NT2/D1 (cell line): ENCODE data around the gene NUCB2.
A peak's percentile ranks its signal among the peaks of the same experiment; 100 is the strongest.
"Not testable (repeated sequence)": the region's sequence is repeated elsewhere in the genome, so short reads cannot be mapped to it uniquely, and the experiment has no call there.

Experiments used
- DNase-seq: peaks from one replicate; pipeline ENCODE4 v3.0.0-alpha.2; 2011; ENCODE audit warnings: low read depth, low spot score
- H3K27me3 ChIP-seq: 2 replicates; pipeline ENCODE4 v1.6.0; 2011; ENCODE audit warnings: mild to moderate bottlenecking; ENCODE audit not compliant: insufficient read length, insufficient read depth
- H3K36me3 ChIP-seq: 2 replicates; pipeline ENCODE4 v1.6.1; 2011; ENCODE audit warnings: mild to moderate bottlenecking, low read length, mixed read lengths; ENCODE audit not compliant: insufficient read depth, insufficient read length
- H3K4me1 ChIP-seq: 2 replicates; pipeline ENCODE4 v1.5.1; 2011; ENCODE audit not compliant: insufficient read depth, insufficient read length
- H3K4me3 ChIP-seq: 2 replicates; pipeline ENCODE4 v1.5.1; 2011; ENCODE audit warnings: low read depth; ENCODE audit not compliant: insufficient read length
- H3K9ac ChIP-seq: 2 replicates; pipeline ENCODE4 v1.6.0; 2011; ENCODE audit warnings: low read depth; ENCODE audit not compliant: insufficient read length
- H3K9me3 ChIP-seq: 2 replicates; pipeline ENCODE4 v1.5.1; 2011; ENCODE audit warnings: mild to moderate bottlenecking, low read length; ENCODE audit not compliant: insufficient read depth
- SUZ12 ChIP-seq: IDR thresholded peaks from 2 replicates; pipeline ENCODE4 v1.6.1; 2011; ENCODE audit not compliant: insufficient read length, insufficient read depth; ENCODE audit errors: extremely low read depth
- YY1 ChIP-seq: IDR thresholded peaks from 2 replicates; pipeline ENCODE4 v1.6.1; 2011; ENCODE audit not compliant: insufficient read length, insufficient read depth
- ZNF274 ChIP-seq: IDR thresholded peaks from 2 replicates; pipeline ENCODE4 v1.6.1; 2011; ENCODE audit warnings: mild to moderate bottlenecking, low read depth, low read length

The NUCB2 gene

GRCh38 chr11:17276236-17277023, at the start of gene NUCB2:
Gene NUCB2 (plus strand): TSS chr11:17276739. CDS start chr11:17295324, 18,585 bp downstream.
- Histone ChIP-seq H3K36me3 (no peaks in the 10 kb centered on the region), H3K27me3 (peaks cover 11% of the 10 kb centered on the region), H3K9me3 (no peaks in the 10 kb centered on the region), H3K4me3 (peak within 1 kb of the TSS; percentile 67), H3K4me1 (peaks cover 3% of the 10 kb centered on the region), H3K9ac (peak within 1 kb of the TSS; percentile 79)
- peak; percentile 76 for DNase-seq
- TF ChIP-seq SUZ12 (no peak), ZNF274 (no peak), YY1 (no peak)

GRCh38 chr11:17228186-17228925, 48.2 kb upstream of the NUCB2 start:
- H3K27me3 ChIP-seq, H3K4me1 ChIP-seq, DNase-seq, H3K4me3 ChIP-seq, H3K9ac ChIP-seq, H3K9me3 ChIP-seq, H3K36me3 ChIP-seq: not testable (repeated sequence)

DNA sequence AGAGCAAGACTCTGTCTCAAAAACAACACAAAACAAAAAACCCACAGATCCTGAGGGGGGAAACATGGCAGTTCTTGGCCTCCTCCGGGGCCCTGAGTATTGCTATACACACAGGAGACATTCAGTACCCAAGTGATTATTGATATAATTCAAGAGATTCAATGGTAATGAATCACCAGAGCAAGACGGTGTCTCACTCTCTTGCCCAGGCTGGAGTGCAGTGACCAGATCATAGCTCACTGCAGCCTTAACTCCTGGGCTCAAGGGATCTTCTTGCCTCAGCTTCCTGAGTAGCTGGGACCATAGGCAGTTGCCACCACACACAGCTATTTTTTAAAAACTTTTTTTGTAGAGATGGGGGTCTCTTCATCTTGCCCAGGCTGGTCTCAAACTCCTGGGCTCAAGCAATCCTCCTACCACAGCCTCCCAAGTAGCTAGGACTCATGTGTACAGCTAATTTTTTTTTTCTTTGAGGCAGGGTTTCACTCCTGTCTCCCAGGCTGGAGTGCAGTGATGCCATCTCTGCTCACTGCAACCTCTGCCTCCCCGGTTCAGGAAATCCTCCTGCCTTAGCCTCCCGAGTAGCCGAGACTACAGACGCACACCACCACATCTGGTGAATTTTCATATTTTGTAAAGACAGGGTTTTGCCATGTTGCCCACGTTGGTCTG, 46.9 kb upstream of the NUCB2 start:
- H3K36me3 ChIP-seq = no peaks in the 10 kb centered on the region
- H3K4me3 ChIP-seq = no peak overlapping the region
- H3K9me3 ChIP-seq = no peaks in the 10 kb centered on the region
- TF ChIP-seq SUZ12 (no peak), YY1 (no peak), ZNF274 (no peak)
- no peak overlapping the region for H3K9ac ChIP-seq
- H3K27me3 ChIP-seq = no peaks in the 10 kb centered on the region
- DNase-seq = no peak
- H3K4me1 ChIP-seq = no peaks in the 10 kb centered on the region

- DNase-seq = no peak
- Histone ChIP-seq H3K27me3 (no peaks in the 10 kb centered on the region), H3K9me3 (no peaks in the 10 kb centered on the region), H3K9ac (no peak overlapping the region), H3K4me3 (no peak overlapping the region), H3K4me1 (no peaks in the 10 kb centered on the region), H3K36me3 (no peaks in the 10 kb centered on the region)
- no peak for TF ChIP-seq ZNF274
- TF ChIP-seq SUZ12 = no peak
- no peak for TF ChIP-seq YY1
These were observed 45.4 kb upstream of the NUCB2 start for GRCh38 chr11:17230867-17231851.

DNA sequence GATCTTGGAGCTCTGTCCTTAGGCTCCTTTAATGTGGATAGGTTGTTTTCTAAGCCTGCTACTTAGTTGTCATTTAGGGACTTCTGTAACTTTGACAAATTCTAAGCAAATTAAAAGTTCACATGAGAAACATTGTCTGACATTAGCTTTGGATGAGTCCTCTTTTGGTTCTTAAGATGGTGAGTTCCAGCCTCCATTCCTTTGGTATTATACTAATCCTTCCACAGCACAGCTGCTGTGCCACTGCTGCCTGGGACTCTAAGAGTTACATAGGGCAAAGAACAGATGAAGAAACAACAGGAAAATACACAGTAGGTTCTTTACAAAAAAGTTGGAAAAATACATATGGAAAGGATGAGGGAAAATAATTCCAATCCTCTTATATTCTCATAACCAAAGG, 43.4 kb upstream of the NUCB2 start:
- no peaks in the 10 kb centered on the region for H3K36me3 ChIP-seq
- H3K4me3 ChIP-seq = no peak overlapping the region
- TF ChIP-seq ZNF274 (no peak), SUZ12 (no peak), YY1 (no peak)
- H3K4me1 ChIP-seq = no peaks in the 10 kb centered on the region
- H3K9me3 ChIP-seq = no peaks in the 10 kb centered on the region
- no peak overlapping the region for H3K9ac ChIP-seq
- no peak for DNase-seq
- H3K27me3 ChIP-seq = no peaks in the 10 kb centered on the region

GRCh38 chr11:17238377-17238776, 38.2 kb upstream of the NUCB2 start:
- no peak for DNase-seq
- no peaks in the 10 kb centered on the region for H3K36me3 ChIP-seq
- no peaks in the 10 kb centered on the region for H3K9me3 ChIP-seq
- H3K4me1 ChIP-seq = no peaks in the 10 kb centered on the region
- no peak for TF ChIP-seq ZNF274
- no peak for TF ChIP-seq SUZ12
- no peaks in the 10 kb centered on the region for H3K27me3 ChIP-seq
- no peak overlapping the region for H3K4me3 ChIP-seq
- H3K9ac ChIP-seq = no peak overlapping the region

GRCh38 chr11:17239927-17240326, 36.6 kb upstream of the NUCB2 start:
- not testable (repeated sequence) for H3K4me1 ChIP-seq, H3K27me3 ChIP-seq

More at GRCh38 chr11:17239927-17240326, 36.6 kb upstream of the NUCB2 start:
- not testable (repeated sequence) for H3K9me3 ChIP-seq, H3K9ac ChIP-seq, H3K4me3 ChIP-seq, H3K36me3 ChIP-seq, DNase-seq
